WERI-Rb-1 (cell line): Measurements from ENCODE around the gene ERCC6L2.

Experiments
- DNase-seq: peaks from one replicate; pipeline ENCODE4 v3.0.0-alpha.2; 2020
- H3K27ac ChIP-seq: fragments of 250-450 bp; sonication (Bioruptor Pico); 2 replicates; pipeline ENCODE4 v1.5.1; 2020; ENCODE audit warnings: mild to moderate bottlenecking, moderate library complexity
- H3K27me3 ChIP-seq: fragments of 250-450 bp; sonication (Bioruptor Pico); 2 replicates; pipeline ENCODE4 v1.5.1; 2021; ENCODE audit warnings: mild to moderate bottlenecking, low read depth, moderate library complexity; ENCODE audit not compliant: insufficient read depth, severe bottlenecking
- H3K36me3 ChIP-seq: fragments of 250-450 bp; sonication (Bioruptor Pico); 2 replicates; pipeline ENCODE4 v1.5.1; 2020; ENCODE audit warnings: mild to moderate bottlenecking, moderate library complexity
- H3K4me3 ChIP-seq: 2 replicates; pipeline ENCODE4 v1.5.1; 2011; ENCODE audit warnings: low read depth, mild to moderate bottlenecking, control low read depth, low read length
- H3K9me3 ChIP-seq: fragments of 250-450 bp; sonication (Bioruptor Pico); 2 replicates; pipeline ENCODE4 v1.5.1; 2021; ENCODE audit warnings: mild to moderate bottlenecking, moderate library complexity; ENCODE audit not compliant: severe bottlenecking
- TF ChIP-seq, protein P1 (sequence below): IDR thresholded peaks from 2 replicates; pipeline ENCODE4 v1.5.1; 2011; ENCODE audit warnings: low read depth, mild to moderate bottlenecking, control low read depth, inconsistent platforms, low read length

ERCC6L2 gene

DNA sequence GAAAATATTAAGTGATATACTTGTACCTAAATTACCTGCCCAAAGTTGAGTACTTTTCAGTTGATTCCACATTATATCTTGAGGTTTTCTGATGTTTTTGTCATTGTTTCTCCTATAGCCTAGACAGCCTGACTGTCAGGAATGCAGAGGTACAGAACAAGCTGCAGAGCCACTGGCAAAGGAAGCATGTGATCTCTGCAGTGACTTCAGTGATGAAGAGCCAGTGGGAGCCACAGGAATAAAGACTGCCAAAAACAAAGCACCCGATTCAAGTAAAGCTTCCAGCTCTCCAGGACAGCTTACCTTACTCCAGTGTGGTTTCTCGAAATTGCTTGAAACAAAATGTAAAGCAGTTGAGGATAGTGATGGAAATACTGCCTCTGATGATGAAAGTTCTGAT, 96.3 kb downstream of the ERCC6L2 start:
- Histone ChIP-seq H3K27me3 (no peaks in the 10 kb centered on the region), H3K36me3 (peaks cover 31% of the 10 kb centered on the region), H3K4me3 (no peak overlapping the region), H3K27ac (no peak overlapping the region), H3K9me3 (no peaks in the 10 kb centered on the region)
- TF ChIP-seq, protein P1, sequence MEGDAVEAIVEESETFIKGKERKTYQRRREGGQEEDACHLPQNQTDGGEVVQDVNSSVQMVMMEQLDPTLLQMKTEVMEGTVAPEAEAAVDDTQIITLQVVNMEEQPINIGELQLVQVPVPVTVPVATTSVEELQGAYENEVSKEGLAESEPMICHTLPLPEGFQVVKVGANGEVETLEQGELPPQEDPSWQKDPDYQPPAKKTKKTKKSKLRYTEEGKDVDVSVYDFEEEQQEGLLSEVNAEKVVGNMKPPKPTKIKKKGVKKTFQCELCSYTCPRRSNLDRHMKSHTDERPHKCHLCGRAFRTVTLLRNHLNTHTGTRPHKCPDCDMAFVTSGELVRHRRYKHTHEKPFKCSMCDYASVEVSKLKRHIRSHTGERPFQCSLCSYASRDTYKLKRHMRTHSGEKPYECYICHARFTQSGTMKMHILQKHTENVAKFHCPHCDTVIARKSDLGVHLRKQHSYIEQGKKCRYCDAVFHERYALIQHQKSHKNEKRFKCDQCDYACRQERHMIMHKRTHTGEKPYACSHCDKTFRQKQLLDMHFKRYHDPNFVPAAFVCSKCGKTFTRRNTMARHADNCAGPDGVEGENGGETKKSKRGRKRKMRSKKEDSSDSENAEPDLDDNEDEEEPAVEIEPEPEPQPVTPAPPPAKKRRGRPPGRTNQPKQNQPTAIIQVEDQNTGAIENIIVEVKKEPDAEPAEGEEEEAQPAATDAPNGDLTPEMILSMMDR = no peak
- no peak for DNase-seq

DNA sequence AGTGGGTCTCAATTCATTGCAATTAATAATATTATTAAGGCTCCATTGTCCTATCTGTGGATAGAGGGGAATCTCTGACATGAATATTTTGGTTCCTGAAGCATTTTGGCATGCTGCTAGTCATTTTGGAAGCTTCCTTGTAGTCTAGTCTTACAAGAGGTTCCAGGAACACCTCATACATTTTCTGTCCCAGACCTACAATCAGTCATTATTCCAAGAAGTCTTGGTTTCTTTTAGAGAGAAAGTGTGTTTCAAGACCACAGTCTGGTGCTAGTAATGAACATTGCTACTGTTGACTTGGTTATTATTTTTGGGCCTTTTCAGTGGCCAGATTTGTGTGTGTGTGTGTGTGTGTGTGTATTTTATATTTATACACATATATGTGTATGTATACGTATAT, 98.9 kb downstream of the ERCC6L2 start:
- H3K27me3 ChIP-seq = no peaks in the 10 kb centered on the region
- H3K9me3 ChIP-seq = no peaks in the 10 kb centered on the region
- no peak for DNase-seq
- H3K36me3 ChIP-seq = peaks cover 37% of the 10 kb centered on the region
- TF ChIP-seq, protein P1 = no peak
- no peak overlapping the region for H3K4me3 ChIP-seq
- no peak overlapping the region for H3K27ac ChIP-seq

DNA sequence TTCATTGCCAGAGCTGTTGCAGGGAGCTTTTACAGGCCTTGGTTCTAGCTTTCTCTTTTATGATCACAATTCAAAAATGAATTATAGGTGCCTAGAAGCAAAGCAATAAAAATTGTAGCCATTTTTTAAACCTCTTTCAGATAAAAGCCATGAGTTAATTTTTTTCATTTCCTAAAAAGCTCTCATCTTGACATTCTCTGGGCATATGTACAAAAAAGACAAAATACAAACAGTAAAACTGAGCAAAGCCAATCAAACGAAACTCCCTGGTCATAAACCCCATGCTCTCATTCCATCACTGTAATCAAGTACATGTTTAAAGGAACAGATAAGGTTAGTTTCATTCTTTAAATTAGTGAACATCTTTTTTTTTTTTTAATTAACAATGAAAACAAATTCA, 101.9 kb downstream of the ERCC6L2 start:
- no peak for DNase-seq

DNA sequence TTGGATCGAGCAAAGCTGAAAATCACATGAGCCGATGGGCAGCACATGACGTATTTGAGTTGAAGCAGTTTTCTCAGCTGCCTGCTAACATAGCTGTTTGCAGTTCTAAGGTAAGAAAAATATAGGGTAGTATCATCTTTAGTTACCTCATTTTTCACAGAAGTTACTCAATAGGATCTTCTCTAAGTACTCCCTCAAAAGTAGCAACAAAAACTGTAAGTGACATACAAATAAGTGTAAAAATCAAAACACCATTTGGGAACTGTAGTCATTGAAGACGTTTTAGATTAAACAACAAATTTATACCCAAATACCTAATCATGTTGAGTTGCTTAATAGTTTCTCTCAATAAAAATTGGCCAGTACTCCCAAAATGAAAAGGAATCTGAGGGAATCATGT, 102.6 kb downstream of the ERCC6L2 start:
- TF ChIP-seq, protein P1 = no peak

More for the DNA sequence above, 101.9 kb downstream of the ERCC6L2 start:
- Histone ChIP-seq H3K9me3 (no peaks in the 10 kb centered on the region), H3K4me3 (no peak overlapping the region), H3K36me3 (peaks cover 20% of the 10 kb centered on the region), H3K27me3 (no peaks in the 10 kb centered on the region), H3K27ac (no peak overlapping the region)
- TF ChIP-seq, protein P1 = no peak

DNA sequence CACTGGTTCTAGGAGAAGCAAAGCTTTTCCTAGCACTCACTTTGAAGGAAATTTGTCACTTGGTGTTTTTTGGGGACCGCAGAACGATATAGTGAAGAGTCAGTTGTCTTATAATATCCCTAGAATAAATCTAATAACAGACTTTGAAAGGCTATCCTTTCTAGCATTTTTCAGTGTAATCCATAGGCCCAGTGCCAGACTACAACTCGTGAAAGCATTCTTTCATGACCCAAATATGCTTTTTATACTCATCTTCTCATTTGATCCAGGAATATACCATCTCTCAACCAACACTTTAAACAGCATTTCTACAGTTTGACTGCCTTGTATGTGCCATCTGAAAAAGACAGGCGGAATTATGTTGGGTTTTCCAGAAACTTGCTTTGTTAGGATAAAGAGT, 104.0 kb downstream of the ERCC6L2 start:
- Histone ChIP-seq H3K9me3 (no peaks in the 10 kb centered on the region), H3K27me3 (no peaks in the 10 kb centered on the region), H3K36me3 (peaks cover 9% of the 10 kb centered on the region; the same call in 1 of the 2 replicates), H3K4me3 (no peak overlapping the region), H3K27ac (no peak overlapping the region)
- TF ChIP-seq, protein P1 = no peak
- no peak for DNase-seq

More for the DNA sequence above, 102.6 kb downstream of the ERCC6L2 start:
- H3K9me3 ChIP-seq = no peaks in the 10 kb centered on the region
- H3K4me3 ChIP-seq = no peak overlapping the region
- DNase-seq = no peak
- peaks cover 13% of the 10 kb centered on the region for H3K36me3 ChIP-seq
- H3K27me3 ChIP-seq = no peaks in the 10 kb centered on the region
- H3K27ac ChIP-seq = no peak overlapping the region
